HG03520 (cell line): ENCODE results near the gene RNF180.
"Not testable (repeated sequence)": the region's sequence is repeated elsewhere in the genome, so short reads cannot be mapped to it uniquely, and the experiment has no call there.

Source experiments
- ATAC-seq: cut with Tn5 transposase; IDR thresholded peaks from one replicate; pipeline ENCODE4 v1.9.1; 2021; ENCODE audit warnings: mild to moderate bottlenecking, moderate library complexity; ENCODE audit not compliant: unreplicated experiment

Gene RNF180

GRCh38 chr5:64364426-64364825 lies 198.8 kb downstream of the RNF180 start:
- no peak for ATAC-seq

GRCh38 chr5:64384765-64385164 lies 219.1 kb downstream of the RNF180 start:
- peak; percentile 88 for ATAC-seq

- no peak for ATAC-seq
Observed at GRCh38 chr5:64397552-64397951, 231.9 kb downstream of the RNF180 start.

DNA sequence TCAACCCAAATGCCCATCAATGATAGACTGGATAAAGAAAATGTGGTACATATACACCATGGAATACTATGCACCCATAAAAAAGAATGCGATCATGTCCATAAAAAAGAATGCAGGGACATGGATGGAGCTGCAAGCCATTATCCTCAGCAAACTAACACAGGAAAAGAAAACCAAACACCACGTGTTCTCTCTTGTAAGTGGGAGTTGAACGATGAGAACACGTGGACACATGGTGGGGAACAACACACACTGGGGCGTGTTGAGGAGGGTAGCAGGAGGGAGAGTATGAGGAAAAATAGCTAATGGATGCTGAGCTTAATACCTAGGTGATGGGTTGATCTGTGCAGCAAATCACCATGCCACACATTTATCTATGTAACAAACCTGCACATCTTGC lies 233.1 kb downstream of the RNF180 start:
- ATAC-seq, result not testable (repeated sequence)

DNA sequence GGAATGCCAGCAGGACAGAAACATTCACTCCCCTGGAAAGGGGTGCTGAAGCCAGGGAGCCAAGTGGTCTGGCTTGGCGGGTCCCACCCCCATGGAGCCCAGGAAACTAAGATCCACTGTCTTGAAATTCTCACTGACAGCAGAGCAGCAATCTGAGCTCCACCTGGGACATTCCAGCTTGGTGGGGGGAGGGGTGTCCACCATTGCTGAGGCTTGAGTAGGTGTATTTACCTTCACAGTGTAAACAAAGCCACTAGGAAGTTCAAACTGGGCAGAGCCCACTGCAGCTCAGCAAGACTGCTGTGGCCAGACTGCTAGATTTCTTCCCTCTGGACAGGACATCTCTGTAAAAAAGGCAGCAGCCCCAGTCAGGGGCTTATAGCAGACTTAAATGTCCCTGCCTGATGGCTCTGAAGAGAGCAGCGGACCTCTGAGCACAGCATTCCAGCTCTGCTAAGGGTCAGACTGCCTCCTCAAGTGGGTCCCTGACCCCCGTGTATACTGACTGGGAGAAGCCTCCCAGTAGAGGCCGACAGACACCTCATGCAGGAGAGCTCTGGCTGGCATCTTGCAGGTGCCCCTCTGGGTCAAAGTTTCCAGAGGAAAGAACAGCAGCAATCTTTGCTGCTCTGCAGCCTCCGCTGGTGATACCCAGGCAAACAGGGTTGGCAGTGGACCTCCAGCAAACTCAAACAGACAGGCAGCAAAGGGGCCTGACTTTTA lies 241.6 kb downstream of the RNF180 start:
- not testable (repeated sequence) for ATAC-seq

- ATAC-seq, result no peak
Observed at GRCh38 chr5:64417390-64417789, 251.7 kb downstream of the RNF180 start.

DNA sequence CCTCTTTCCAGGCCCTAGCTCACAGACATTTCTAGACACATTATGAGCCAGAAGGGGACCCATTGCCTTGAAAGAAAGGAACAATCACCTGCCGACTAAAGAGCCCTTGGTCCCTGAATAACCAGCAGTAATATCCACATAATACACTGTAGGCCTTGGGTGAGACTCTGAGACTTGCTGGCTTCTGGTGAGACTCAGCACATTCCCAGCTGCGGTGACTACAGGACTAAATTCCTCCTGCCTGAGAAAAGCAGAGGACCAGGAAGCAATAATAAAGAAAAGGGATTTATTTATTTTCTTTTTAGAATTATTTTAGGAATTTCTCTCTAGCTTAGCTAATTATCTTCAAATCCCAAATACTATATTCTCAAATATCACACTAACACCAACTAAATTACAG lies 252.4 kb downstream of the RNF180 start:
- ATAC-seq, result no peak
